Measurements from ENCODE around the gene UBTF. TPM values are rescaled to one million over a fixed set of nuclear protein-coding genes. Genes with fewer than 3 reads are reported as not detected.
A peak's percentile ranks its signal among the peaks of the same experiment; 100 is the strongest.

Gene UBTF, protein sequence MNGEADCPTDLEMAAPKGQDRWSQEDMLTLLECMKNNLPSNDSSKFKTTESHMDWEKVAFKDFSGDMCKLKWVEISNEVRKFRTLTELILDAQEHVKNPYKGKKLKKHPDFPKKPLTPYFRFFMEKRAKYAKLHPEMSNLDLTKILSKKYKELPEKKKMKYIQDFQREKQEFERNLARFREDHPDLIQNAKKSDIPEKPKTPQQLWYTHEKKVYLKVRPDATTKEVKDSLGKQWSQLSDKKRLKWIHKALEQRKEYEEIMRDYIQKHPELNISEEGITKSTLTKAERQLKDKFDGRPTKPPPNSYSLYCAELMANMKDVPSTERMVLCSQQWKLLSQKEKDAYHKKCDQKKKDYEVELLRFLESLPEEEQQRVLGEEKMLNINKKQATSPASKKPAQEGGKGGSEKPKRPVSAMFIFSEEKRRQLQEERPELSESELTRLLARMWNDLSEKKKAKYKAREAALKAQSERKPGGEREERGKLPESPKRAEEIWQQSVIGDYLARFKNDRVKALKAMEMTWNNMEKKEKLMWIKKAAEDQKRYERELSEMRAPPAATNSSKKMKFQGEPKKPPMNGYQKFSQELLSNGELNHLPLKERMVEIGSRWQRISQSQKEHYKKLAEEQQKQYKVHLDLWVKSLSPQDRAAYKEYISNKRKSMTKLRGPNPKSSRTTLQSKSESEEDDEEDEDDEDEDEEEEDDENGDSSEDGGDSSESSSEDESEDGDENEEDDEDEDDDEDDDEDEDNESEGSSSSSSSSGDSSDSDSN
- 100 to 1,000 TPM; 147 to 158 (median 154) TPM for total RNA-seq

- peaks cover 23% of the 10 kb centered on the region for H3K36me3 Mint-ChIP-seq (ENCODE audit: insufficient read depth)
- H3K27me3 Mint-ChIP-seq (ENCODE audit: low read depth), result no peaks in the 10 kb centered on the region
- no peaks in the 10 kb centered on the region for H3K9me3 Mint-ChIP-seq
- DNase-seq (peak; percentile 65), ATAC-seq (peak; percentile 31 to 36)
- H3K4me1 Mint-ChIP-seq (ENCODE audit: low read depth), result peaks cover 40% of the 10 kb centered on the region
- peak within 1 kb of the TSS; percentile 91 for H3K4me3 Mint-ChIP-seq
Observed at GRCh38 chr17:44219616-44220212, at the start of gene UBTF. TSS of gene UBTF (minus strand) at chr17:44219675. CDS start at chr17:44218229, 1,446 bp downstream.

- H3K4me3 Mint-ChIP-seq, result no peak overlapping the region
- H3K27me3 Mint-ChIP-seq (ENCODE audit: low read depth), result peaks cover 4% of the 10 kb centered on the region
- DNase-seq (no peak), ATAC-seq (no peak)
- no peaks in the 10 kb centered on the region for H3K4me1 Mint-ChIP-seq (ENCODE audit: low read depth)
- H3K36me3 Mint-ChIP-seq (ENCODE audit: insufficient read depth), result no peaks in the 10 kb centered on the region
- H3K9me3 Mint-ChIP-seq, result no peaks in the 10 kb centered on the region
Observed at GRCh38 chr17:44268709-44269534, 49.4 kb upstream of the UBTF start.

DNA sequence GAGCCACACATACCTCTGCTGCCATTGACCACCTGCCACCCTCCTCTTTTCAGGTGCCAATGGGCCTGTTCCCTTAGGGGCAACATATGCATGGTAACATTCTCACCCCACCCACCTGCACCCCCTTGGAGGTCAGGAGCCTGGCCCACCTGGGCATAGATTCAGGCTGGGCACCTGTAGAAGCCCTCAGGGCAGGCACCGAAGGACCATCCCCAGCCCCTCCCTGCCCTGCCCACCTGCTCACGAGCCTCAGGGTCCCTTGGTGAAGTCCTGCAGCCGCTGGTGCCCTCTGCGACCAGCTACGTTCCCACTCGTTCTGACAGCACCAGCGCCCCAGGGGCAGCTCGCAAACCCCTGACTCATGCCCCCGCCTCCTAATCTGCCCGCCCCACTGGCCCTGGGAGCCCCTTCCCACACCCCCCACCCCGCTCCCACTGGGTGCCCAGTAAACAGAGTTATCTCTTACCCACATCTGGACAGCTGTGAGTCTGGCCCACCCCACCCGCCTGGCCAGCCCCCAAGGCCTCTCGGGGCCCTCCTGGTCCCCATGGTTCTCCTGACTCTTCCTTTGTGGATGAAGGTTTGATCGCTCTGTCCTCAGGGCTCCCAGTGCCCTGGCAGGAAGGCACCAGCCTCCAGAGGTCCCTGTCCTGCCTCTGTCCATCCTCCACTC, 48.5 kb upstream of the UBTF start, which contains the start of gene SLC4A1:
Gene SLC4A1, minus strand, starts transcription at position 318 of the 673 bp plus-strand sequence. CDS start 5,269 bp downstream, outside the sequence.
- ATAC-seq, result no peak
- Mint-ChIP-seq H3K4me3 (no peak within 1 kb of the TSS), H3K4me1 (ENCODE audit: low read depth) (no peaks in the 10 kb centered on the region), H3K36me3 (ENCODE audit: insufficient read depth) (no peaks in the 10 kb centered on the region), H3K27me3 (ENCODE audit: low read depth) (peaks cover 4% of the 10 kb centered on the region), H3K9me3 (no peaks in the 10 kb centered on the region)
- no peak for DNase-seq

GRCh38 chr17:44267165-44267455, 47.6 kb upstream of the UBTF start:
- H3K4me1 Mint-ChIP-seq (ENCODE audit: low read depth), result no peaks in the 10 kb centered on the region
- no peaks in the 10 kb centered on the region for H3K9me3 Mint-ChIP-seq
- ATAC-seq (no peak), DNase-seq (no peak)
- H3K4me3 Mint-ChIP-seq, result no peak overlapping the region
- H3K27me3 Mint-ChIP-seq (ENCODE audit: low read depth), result peaks cover 4% of the 10 kb centered on the region
- H3K36me3 Mint-ChIP-seq (ENCODE audit: insufficient read depth), result no peaks in the 10 kb centered on the region

GRCh38 chr17:44266402-44267164, 47.1 kb upstream of the UBTF start:
- H3K9me3 Mint-ChIP-seq, result no peaks in the 10 kb centered on the region
- ATAC-seq (no peak), DNase-seq (no peak)
- no peak overlapping the region for H3K4me3 Mint-ChIP-seq
- no peaks in the 10 kb centered on the region for H3K4me1 Mint-ChIP-seq (ENCODE audit: low read depth)
- no peaks in the 10 kb centered on the region for H3K36me3 Mint-ChIP-seq (ENCODE audit: insufficient read depth)
- H3K27me3 Mint-ChIP-seq (ENCODE audit: low read depth), result no peaks in the 10 kb centered on the region

- Mint-ChIP-seq H3K4me1 (ENCODE audit: low read depth) (no peaks in the 10 kb centered on the region), H3K27me3 (ENCODE audit: low read depth) (no peaks in the 10 kb centered on the region), H3K4me3 (no peak overlapping the region), H3K9me3 (no peaks in the 10 kb centered on the region), H3K36me3 (ENCODE audit: insufficient read depth) (no peaks in the 10 kb centered on the region)
- DNase-seq (no peak), ATAC-seq (no peak)
Observed at GRCh38 chr17:44263345-44263902, 43.9 kb upstream of the UBTF start.

GRCh38 chr17:44262654-44263225, 43.3 kb upstream of the UBTF start:
- H3K4me3 Mint-ChIP-seq, result no peak overlapping the region
- no peak for ATAC-seq
- no peaks in the 10 kb centered on the region for H3K27me3 Mint-ChIP-seq (ENCODE audit: low read depth)

GRCh38 chr17:44260296-44260695, 40.8 kb upstream of the UBTF start:
- no peak overlapping the region for H3K4me3 Mint-ChIP-seq
- no peaks in the 10 kb centered on the region for H3K9me3 Mint-ChIP-seq
- ATAC-seq, result no peak
- DNase-seq, result no peak
- H3K27me3 Mint-ChIP-seq (ENCODE audit: low read depth), result no peaks in the 10 kb centered on the region
- H3K36me3 Mint-ChIP-seq (ENCODE audit: insufficient read depth), result no peaks in the 10 kb centered on the region
- no peaks in the 10 kb centered on the region for H3K4me1 Mint-ChIP-seq (ENCODE audit: low read depth)

More at GRCh38 chr17:44262654-44263225, 43.3 kb upstream of the UBTF start:
- Mint-ChIP-seq H3K36me3 (ENCODE audit: insufficient read depth) (no peaks in the 10 kb centered on the region), H3K4me1 (ENCODE audit: low read depth) (no peaks in the 10 kb centered on the region), H3K9me3 (no peaks in the 10 kb centered on the region)
- no peak for DNase-seq

DNA sequence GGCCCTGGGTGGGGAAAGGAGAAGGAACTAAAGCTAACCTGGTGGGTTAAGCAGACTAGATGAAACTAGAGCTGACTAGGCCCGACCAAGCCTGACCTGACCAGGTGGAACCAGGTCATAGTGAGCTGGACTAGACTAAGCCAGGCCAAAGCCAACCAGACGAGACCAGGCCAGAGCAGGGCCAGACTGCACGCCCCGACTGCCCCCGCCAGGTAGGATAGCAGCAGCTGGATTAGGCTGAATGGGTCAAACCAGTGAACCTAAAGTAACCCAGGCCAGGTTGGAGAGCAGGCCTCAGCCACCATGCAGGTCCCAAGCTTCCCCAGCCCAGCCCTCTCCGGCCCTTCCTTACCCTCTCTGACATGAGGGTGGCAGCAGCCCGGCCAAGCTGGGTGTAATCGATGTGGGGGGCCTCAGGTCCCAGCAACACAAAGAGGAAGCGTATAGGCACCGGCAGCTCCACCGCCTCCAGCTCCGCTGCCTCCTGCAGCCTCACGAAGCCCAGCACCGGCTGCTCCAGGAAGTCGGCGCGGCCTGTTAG, 39.4 kb upstream of the UBTF start:
- no peak overlapping the region for H3K4me3 Mint-ChIP-seq
- ATAC-seq (peak in 1 of 2 donors; percentile 18), DNase-seq (no peak)
- H3K27me3 Mint-ChIP-seq (ENCODE audit: low read depth), result no peaks in the 10 kb centered on the region
- no peaks in the 10 kb centered on the region for H3K36me3 Mint-ChIP-seq (ENCODE audit: insufficient read depth)
- no peaks in the 10 kb centered on the region for H3K4me1 Mint-ChIP-seq (ENCODE audit: low read depth)
- H3K9me3 Mint-ChIP-seq, result no peaks in the 10 kb centered on the region

DNA sequence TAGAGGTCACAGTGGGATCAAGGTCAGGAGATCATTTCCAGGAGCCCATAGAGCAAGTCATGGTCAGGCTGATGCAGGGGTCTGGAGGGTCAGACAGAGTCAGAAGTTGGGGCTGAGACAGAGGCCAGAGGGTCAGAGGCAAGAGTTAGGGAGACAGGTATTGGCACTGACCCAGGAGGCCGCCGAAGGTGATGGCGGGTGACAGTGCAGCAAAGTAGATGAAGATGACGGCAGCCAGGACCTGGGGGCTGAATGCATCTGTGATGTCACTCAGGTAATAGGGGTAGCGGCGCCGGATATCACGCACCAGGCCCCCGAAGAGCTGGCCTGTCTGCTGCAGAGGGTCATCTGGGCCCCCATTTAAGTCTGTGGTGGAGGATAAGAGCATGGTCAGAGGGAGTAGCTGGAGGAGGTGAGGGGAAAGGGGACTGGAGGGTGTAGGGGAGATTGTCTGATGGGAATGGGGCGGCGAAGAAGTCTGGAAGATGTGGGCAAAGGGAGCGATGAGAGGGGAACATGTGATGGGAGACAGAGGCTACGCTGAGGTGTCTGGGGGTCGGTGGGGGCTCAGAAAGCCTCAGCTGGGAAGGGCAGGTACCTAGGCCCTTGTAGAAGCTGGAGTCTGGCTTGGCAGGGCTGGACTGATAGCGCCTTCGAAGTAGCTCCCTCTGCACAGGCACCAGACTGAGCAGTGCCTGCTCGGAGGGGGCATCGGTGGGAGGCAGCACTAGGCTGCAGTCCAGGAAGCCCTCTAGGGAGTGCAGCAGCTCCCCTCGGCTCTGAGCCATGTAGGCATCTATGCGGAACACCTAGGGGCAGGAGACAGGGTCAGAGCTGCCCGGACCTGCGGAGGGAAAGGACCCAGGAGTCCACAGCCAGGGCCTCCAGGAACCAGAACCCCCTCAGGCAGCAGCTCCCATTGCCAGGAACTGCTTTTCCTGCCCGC, 38.6 kb upstream of the UBTF start:
- no peak overlapping the region for H3K4me3 Mint-ChIP-seq
- DNase-seq, result no peak
- no peaks in the 10 kb centered on the region for H3K27me3 Mint-ChIP-seq (ENCODE audit: low read depth)
- no peaks in the 10 kb centered on the region for H3K4me1 Mint-ChIP-seq (ENCODE audit: low read depth)
- no peak for ATAC-seq
- H3K36me3 Mint-ChIP-seq (ENCODE audit: insufficient read depth), result no peaks in the 10 kb centered on the region
- H3K9me3 Mint-ChIP-seq, result no peaks in the 10 kb centered on the region

- Mint-ChIP-seq H3K27me3 (ENCODE audit: low read depth) (no peaks in the 10 kb centered on the region), H3K4me3 (no peak overlapping the region), H3K9me3 (no peaks in the 10 kb centered on the region), H3K4me1 (ENCODE audit: low read depth) (no peaks in the 10 kb centered on the region), H3K36me3 (ENCODE audit: insufficient read depth) (no peaks in the 10 kb centered on the region)
- DNase-seq (no peak), ATAC-seq (no peak)
Observed at GRCh38 chr17:44256671-44257070, 37.2 kb upstream of the UBTF start.

Data from activated T-cell treated with anti-CD3 and anti-CD28 coated beads, Interleukin-2, amount 50 U/mL, for 4 hours (primary cell).